ENCODE results near the gene LAIR1.
"Not testable (repeated sequence)": the region's sequence is repeated elsewhere in the genome, so short reads cannot be mapped to it uniquely, and the experiment has no call there.

The LAIR1 gene

DNA sequence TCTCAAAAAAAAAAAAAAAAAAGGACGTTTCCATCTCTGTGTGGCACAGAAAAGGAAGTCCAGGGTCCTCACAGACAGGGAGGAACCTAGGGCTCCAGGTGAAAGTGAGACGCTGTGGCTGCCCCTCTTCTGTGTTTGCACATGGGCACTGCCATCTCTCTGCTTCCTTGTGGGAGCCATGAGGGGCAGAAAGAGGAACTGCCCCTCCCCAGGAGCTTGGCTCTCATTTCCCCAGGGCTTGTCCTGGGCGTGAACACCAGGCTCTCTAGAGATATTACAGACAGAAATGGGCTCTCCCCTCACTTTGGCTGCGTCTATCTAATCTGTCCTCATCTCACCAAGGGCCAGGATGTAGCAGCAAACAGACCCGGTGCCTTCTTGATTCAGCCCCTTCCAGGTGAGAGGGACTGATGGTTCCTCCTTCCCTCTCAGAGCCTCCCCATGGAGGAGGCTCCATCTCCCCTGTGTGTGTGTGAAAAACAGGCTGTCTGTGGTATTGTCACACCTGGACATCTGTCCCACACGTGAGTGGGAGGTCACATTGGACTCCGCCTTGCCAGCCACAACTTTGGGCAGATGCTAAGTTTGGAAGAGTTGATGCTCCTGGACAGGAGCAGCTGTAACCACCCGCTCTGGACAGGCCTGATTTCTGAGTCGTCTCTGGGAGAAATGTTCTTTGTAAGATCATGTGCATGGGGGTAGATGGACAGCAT lies 24.9 kb downstream of the LAIR1 start:
- DNase-seq = peak; percentile 52

DNA sequence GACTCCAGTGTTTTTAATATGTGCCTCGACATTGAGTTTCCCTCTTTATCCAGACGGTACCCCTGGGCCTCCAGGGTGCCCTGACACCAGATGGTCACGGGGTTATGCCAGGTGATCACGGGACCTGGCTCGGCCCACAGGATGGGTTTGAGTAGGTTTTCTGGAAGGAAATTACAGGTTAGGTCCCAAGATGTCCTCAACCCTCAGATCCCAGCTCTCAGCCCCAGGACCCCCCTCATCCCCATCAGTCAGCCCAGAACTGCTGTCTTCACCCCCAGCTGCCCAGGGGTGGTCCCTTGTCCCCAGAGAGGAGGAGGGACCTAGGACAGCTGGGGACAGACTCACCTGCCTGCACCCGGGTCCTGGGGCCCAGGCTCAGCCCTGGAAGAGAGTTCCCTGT lies 26.2 kb downstream of the LAIR1 start:
- DNase-seq = no peak

DNA sequence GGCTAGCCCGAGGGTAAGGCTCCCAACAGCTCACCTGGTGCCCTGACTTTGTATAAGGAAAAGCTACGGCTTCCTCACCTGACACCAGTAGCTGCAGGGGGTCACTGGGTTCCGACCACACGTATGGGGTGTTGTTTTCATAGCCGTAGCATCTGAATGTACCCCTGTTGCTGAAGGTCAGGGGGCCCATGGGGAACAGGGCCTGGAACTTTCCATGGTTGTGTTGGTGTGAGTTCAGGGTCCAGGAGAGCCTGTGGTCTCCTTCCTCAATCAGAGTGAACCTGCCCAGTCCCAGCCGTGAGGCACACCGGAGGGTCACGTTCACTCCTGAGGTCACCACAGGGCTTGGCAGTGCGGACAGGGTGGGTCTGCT lies 26.9 kb downstream of the LAIR1 start:
- no peak for DNase-seq

DNA sequence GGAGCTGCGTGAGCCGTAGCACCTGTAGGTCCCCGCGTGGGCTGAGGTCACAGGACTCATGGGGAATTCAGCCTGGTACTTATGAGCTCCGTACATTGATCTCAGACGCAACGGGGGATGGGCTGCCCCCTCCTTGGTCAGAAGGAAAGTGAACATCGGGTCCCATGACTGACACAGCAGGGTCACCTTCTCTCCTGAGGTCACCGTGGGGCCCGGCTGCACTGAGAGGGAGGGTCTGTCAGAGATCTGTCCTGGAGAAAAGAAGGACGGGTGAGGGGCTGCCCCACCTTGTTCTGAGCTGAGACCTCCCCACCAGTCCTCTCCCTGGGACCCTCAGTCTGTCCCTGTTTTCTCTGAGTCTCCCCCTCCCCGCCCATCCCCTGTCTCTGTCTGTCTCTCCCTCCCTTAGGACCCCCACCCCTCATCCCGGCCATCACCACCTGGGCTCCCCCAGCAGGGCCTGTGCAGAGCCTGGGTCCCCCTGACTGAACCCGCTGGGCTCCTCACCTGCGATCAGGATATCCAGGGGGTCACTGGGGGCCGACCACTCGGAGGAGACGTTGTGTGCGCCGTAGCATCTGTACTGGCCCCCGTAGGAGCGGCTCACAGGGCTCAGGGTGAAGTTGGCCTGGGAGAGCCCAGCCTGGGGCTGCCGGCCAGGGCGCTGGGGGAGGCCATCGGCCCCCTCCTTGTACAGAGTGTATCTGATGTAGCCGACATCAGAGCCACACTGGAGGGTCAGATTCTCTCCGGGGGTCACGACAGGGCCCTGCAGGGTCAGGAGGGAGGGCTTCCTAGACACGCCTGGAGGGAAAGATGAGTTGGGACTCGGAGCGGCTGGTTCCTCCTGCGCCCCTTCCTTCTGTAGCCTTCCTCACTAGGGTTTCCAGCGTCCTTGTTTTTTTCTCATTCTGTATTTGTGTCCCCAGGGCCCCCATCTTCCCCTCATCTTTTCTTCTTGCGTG lies 27.6 kb downstream of the LAIR1 start:
- DNase-seq = no peak

DNA sequence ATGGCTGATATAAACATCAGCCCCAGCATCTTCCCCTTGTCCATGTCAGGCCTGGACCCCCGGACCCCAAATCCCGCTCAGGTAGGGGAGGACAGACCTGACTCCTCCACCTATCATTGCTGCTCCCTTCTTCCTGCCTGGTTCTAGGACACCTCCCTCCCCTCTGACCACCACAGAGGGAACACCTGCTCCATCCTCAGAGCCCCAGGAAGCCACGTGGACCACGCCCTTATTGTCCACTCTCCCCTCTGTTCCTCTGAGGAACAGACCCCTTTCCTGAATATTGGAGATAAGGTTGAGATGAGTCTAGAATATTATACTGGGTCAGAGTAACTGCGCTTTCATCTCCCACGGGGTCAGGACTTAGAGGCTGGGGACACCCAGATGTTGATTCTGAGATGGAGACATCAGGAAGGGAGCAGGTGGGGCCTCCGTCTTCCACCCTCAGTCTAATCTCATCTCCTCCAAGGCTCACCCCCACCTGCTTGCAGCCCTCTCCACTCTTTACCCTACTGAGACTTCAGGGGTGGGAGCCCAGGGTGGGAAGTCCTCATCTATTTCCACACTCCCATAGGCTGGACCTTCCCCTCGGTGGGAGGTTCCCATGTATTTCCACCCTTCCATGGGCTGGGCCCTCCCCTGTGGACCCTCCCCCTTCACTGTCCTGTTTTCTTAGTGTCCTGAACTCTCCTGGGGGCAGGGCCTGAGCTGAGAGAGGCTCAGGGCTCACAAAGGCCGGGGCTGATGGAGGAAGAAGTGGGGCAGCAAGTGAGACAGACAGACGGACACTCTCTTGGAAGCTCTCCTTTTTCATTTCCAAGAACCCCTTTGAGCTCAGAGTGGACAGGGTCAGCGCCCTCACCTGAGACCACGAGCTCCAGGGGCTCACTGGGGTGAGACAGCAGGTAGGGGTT lies 28.5 kb downstream of the LAIR1 start:
- DNase-seq = no peak

DNA sequence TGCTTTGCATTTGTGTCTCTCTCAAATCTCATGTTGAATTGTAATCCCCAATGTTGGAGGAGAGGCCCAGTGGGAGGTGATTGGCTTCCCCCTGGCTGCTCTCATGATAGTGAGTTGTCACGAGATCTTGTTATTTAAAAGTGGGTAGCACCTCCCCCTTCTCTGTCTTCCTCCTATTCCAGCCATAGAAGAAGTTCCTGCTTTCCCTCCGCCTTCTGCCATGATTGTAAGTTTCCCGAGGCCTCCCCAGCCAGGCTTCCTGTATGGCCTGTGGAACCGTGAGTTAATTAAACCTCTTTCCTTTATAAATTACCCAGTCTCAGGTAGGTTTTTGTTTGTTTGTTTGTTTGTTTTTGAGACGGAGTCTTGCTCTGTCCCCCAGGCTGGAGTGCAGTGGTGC lies 29.6 kb downstream of the LAIR1 start:
- peak; percentile 24 for DNase-seq

DNA sequence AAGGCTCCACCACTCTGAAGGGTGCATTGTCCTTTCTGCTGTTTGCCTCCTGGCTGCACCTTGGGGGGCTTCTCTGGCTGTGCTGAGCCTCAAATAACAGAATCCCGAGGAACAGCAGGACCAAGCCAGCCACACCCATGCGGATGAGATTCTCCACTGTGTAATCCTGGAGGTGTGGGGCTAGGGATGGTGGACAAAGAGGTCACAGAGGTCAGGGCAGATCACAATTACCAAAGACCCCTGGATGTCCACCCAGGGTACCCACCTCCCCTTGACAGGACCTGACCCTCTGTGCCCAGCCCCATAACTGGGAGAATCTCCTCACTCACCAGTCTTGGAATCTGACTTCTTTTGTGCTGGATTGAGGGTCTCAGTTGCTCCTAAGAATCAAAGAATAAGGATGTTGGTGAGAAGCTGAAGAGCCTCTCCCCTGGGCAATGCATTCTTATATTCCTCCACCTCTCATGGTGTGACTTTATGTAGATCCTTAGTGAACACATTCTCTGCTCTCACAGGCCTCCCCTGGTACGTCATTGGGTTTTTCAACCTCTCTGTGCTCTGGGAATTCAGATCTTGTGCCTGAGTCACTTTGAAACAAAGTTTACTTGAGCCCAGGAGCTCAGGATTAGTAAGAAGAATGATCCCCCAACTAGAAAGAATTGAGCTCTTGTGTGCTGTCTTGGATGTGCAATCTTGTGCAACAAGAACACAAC lies 31.0 kb downstream of the LAIR1 start:
- DNase-seq = no peak

DNA sequence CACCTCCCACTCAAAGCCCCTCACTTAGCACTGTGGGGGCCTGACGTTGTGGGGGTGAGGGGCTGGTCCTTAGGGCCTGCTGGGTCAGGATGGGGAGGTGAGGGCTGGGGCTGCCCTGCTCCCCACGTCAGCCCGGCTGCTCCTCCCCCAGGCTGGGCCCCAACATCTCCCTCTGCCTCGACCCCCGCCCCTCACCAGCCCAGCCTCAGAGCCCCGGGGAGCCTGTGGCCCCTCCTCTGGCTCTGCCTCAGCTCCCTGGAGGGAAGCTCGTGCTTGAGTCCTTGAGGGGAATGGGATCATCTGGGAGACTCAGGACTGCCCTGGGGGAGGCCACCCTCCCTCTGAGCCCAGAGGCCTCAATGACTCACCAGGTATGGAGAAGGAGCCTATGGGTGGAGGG lies 32.6 kb downstream of the LAIR1 start:
- DNase-seq = no peak

DNA sequence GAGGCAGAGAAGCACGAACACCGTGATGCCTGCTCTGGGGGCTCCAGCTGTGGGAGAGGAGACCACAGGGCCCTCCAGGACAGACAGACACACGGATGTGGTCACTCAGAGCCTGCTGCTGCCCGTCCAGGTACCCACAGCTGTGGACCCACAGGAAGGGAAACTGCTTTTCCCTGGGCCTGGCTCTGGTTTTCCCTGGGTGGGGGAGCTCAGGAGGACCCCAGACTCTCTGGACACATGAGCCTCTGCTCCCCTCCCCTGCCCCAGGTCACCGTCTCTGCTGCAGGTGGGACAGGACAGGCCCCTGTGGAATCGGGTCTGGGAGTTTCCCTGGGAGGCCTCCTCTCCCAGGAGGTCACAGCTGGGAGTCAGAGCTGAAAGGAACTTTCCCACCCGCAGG lies 33.1 kb downstream of the LAIR1 start:
- DNase-seq = no peak

DNA sequence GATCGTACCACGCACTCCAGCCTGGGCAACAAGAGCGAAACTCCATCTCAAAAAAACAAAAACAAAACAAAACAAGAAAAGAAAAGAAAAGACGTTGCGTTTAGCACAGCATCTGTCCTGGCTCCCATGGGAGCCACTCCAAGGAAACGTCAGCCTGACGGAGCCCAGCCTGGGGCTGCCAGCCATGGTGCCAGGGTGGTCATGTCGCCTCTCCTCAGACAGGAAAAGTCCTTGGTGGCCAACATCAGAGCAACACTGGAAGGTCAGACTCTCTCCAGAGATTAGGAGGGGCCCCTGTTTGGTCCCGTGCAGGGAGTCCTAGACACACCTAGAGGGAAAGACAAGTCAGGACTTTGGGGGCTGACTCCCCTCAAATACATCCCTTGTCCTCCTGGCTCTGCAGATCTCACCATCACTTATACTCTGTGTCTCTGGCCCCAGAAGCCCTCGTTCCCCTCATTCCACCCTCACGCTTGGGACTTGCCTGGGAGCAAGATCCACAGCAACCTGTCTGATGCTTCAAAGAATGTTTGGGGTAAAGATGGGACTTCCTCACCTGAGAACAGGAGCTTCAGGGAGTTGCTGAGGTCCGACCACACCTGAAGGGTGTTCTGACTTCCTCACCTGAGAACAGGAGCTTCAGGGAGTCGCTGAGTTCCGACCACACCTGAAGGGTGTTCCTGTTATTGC lies 35.1 kb downstream of the LAIR1 start:
- no peak for DNase-seq

DNA sequence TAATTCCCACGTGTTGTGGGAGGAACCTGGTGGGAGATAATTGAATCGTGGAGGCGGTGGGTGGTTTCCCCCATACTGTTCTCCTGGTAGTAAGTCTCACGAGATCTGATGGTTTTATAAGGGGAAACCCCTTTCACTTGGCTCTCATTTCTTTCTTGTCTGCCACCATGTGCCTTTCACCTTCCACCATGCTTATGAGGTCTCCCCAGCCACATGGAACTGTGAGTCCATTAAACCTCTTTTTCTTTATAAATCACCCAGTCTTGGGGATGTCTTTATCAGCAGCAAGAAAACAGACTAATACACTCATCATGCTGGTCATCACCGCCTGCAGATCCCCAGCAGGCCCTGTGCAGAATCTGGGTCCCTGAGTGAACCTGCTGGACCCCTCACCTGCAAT lies 36.0 kb downstream of the LAIR1 start:
- not testable (repeated sequence) for DNase-seq

DNA sequence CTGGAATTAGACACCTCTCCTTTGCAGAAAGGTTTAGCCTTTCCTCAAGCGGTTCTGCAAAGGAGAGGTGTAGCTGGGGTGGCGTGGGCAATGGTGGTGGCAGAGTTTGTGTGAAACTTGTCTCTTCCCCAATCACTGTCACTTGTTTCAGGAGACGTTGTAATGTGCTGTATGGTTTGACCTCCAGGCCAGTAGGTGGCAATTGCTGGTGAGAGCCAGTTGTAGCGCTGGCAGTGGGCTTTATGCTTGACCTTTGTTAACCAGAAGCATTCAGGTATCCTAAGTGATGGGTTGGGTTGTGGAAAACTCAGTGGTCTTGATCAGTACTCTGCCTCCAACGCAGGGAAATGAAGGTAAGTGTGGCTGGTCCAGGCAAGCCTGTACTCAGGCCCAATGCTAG lies 39.1 kb downstream of the LAIR1 start:
- DNase-seq = no peak

DNA sequence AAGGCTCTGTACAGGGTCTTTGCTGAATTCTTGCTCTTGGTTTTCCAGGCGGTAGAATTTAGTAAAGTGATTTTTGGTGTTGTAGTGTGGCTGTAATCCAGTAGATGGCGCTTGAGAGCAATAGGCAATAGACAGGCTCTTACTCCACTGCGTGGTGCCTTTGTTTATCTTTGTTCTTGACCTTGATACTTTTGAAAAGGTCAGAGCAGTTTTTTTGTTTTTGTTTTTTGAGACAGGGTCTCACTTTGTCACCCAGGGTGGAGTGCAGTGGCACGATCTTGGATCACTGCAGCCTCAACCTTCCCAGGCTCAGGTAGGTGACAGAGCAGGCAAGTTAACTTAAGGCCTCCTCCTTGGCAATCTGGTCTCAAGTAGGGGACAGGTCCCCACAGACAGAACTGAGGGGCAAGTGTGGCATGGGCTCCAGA lies 39.5 kb downstream of the LAIR1 start:
- DNase-seq = peak; percentile 76

DNA sequence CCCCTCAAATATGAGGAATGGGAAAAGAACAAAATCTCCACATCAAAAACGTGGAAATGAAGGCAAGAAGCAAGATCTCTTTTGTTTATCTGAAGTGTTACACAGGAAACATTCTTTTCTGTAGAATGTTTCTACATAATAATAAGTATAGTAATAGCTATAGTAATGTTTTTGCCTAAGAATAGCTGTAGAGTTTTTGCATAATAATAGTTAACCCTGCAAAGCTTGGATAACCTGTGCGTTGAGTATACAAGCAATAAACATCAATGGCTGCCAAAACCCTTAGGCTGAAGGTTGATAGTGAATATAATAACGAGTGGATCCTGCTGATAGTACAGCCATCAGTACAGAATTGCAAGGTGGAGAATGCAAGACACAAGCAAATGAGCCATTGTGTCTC lies 40.7 kb downstream of the LAIR1 start:
- DNase-seq = no peak

DNA sequence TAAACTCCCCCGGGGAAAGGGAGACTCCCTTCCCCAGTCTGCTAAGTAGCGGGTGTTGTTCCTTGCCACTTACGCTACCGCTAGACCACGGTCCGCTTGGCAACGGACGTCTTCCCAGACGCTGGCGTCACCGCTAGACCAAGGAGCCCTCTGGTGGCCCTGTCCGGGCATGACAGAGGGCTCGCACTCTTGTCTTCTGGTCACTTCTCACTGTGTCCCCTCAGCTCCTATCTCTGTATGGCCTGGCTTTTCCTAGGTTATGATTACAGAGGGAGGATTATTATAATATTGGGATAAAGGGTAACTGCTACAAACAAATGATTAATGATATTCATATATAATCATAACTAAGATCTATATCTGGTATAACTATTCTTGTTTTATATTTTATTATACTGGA lies 41.8 kb downstream of the LAIR1 start:
- not testable (repeated sequence) for DNase-seq

DNA sequence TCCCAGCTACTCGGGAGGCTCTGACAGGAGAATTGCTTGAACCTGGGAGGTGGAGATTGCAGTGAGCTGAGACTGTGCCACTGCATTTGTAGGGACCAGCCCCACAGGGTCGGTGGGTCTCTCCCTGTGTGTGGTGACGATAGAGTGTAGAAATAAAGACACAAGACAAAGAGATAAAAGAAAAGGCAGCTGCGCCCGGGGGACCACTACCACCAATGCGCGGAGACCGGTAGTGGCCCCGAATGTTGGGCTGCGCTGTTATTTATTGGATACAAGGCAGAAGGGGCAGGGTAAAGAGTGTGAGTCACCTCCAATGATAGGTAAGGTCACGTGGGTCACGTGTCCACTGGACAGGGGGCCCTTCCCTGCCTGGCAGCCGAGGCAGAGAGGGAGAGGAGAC lies 42.4 kb downstream of the LAIR1 start:
- not testable (repeated sequence) for DNase-seq

DNA sequence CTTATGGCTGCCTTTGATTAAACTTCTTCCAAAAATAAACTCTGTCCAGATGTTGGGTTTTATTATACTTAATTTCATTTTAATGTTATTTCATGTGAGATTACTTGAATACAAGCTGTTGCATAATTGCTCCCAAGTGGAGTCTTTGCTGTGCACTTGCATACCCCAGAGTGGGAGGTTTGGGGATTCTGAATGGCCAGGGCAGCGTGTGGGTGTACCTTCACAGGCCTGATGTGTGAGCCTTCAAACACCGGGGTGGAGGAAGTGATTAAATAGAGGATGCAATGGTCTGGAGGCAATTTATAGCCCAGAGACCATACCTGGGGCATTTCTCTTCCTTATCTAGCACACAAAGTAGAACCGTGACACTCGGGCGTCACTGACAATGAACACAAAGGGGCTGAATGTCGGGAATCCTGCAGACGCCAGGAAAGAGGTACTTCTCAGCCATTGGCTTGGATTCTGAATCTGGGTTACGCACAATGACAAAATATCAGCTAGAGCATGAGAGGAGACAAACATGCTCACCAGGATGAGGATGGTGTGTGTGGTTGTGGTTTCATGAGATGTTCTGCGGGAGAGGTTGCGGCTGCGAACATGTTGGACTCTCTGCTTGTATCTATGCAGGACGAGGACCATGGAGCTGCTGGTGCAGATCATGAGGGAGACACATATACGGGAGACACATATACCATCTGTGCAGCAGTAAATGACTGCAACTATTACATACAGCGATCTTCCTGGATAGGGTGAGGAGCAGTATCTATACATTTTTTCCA lies 44.6 kb downstream of the LAIR1 start:
- DNase-seq = no peak

DNA sequence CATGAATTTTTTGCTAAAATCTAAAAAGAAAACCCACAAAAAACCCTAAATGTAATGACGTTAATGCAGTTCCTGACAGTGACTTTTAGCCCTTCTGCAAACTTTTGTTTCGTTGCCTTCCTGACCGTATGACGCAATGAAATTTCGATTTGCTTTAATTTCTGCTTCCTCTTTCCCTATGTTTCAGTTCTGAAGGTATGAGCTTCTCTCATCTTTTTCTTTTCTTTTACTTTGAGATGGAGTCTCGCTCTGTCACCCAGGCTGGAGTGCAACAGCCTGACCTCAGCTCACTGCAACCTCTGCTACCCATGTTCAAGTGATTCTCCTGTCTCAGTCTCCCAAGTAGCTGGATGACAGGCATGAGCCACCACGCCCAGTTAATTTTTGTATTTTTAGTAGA lies 45.7 kb downstream of the LAIR1 start:
- peak; percentile 49 for DNase-seq

DNA sequence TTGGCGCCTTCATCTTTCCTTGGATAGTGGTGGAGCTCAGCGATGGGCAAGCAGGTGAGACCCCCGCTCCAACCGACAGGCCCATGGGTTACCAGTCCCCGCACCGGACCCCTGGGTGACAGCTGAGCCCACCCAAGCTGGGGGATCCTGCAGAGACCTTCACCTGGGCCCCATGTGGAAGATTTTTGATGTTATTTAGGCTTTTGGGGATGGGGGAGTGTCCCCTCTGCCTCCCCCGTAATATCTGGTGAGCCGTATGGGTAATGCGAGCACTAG lies 46.8 kb downstream of the LAIR1 start:
- no peak for DNase-seq

DNA sequence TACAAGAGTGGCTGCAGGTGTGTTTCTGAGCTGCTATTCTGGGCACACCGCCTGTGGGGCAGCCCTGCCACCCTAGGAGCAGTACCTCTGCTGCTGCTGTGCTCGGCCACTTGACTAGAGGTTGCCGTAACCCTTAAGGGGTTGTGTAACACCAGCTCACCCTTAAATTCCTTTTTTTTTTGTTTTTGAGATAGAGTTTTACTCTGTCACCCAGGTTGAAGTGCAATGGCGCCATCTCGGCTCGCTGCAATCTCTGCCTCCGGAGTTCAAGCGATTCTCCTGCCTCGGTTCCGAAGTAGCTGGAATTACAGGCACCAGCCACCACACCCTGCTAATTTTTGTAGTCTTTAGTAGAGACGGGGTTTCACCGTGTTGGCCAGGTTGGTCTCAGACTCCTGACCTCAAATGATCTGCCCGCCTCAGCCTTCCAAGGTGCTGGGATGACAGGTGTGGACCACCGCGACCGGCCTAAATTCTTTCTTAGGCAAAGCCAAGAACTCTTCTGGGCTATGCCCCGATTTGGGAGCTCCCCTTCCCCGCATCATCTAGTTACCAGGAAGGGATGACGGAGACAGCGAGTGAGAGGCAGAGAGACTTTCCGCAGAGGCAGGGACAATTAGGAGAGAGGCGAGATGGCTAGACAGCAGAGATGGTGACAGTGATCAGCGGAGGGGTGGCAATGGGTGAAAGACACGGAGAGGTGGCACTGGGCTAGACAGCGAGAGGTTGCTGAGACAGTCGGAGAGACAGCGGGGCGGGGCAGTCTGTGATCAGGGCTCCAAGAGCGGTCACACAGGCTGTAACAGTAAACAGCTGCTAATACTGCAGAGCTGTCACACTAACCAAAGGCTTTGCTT lies 47.4 kb downstream of the LAIR1 start:
- no peak for DNase-seq
